RWPE2 (cell line): Measurements from ENCODE around the gene LRRC27.
"Not testable (repeated sequence)": the region's sequence is repeated elsewhere in the genome, so short reads cannot be mapped to it uniquely, and the experiment has no call there.

ENCODE experiments used
- ATAC-seq: fragments of 200-7000 bp; cut with Tn5 transposase; 3 replicates; pipeline ENCODE4 v1.9.1; 2021; ENCODE audit warnings: low read depth
- DNase-seq: peaks from one replicate; pipeline ENCODE4 v3.0.0-alpha.2; 2020; ENCODE audit warnings: low spot score
- H3K27ac ChIP-seq: fragments of 450-650 bp; 2 replicates; pipeline ENCODE4 v1.5.1; 2017; ENCODE audit warnings: mild to moderate bottlenecking; ENCODE audit not compliant: poor library complexity, severe bottlenecking
- H3K27me3 ChIP-seq: fragments of 250-450 bp; sonication (Bioruptor Pico); 2 replicates; pipeline ENCODE4 v1.5.1; 2021; ENCODE audit warnings: mild to moderate bottlenecking, moderate library complexity; ENCODE audit not compliant: insufficient read depth, poor library complexity, severe bottlenecking
- H3K36me3 ChIP-seq: fragments of 250-450 bp; sonication (Bioruptor Pico); 2 replicates; pipeline ENCODE4 v1.5.1; 2020; ENCODE audit warnings: low read depth, mild to moderate bottlenecking, moderate library complexity
- H3K4me1 ChIP-seq: fragments of 250-450 bp; sonication (Bioruptor Pico); 2 replicates; pipeline ENCODE4 v1.5.1; 2021; ENCODE audit warnings: mild to moderate bottlenecking, moderate library complexity; ENCODE audit not compliant: insufficient read depth, poor library complexity, severe bottlenecking
- H3K4me3 ChIP-seq: fragments of 250-450 bp; sonication (Bioruptor Pico); 2 replicates; pipeline ENCODE4 v1.5.1; 2021; ENCODE audit warnings: mild to moderate bottlenecking, moderate library complexity; ENCODE audit not compliant: severe bottlenecking
- H3K9me3 ChIP-seq: fragments of 250-450 bp; sonication (Bioruptor Pico); 2 replicates; pipeline ENCODE4 v1.5.1; 2021; ENCODE audit warnings: mild to moderate bottlenecking, moderate library complexity; ENCODE audit not compliant: severe bottlenecking
- CTCF ChIP-seq: fragments of 450-650 bp; IDR thresholded peaks from one replicate; pipeline ENCODE4 v1.5.1; 2017; ENCODE audit warnings: mild to moderate bottlenecking, moderate library complexity; ENCODE audit not compliant: poor library complexity, severe bottlenecking

Gene LRRC27

GRCh38 chr10:132386419-132386831 lies 54.4 kb downstream of the LRRC27 start:
- DNase-seq (peak; percentile 52), ATAC-seq (no peak)
- TF ChIP-seq CTCF = no peak
- Histone ChIP-seq H3K4me3 (no peak overlapping the region), H3K27me3 (no peaks in the 10 kb centered on the region), H3K9me3 (no peaks in the 10 kb centered on the region), H3K36me3 (no peaks in the 10 kb centered on the region), H3K4me1 (no peaks in the 10 kb centered on the region), H3K27ac (no peak overlapping the region)

- H3K27me3 ChIP-seq, ATAC-seq, H3K27ac ChIP-seq, H3K4me3 ChIP-seq, H3K36me3 ChIP-seq, H3K4me1 ChIP-seq, H3K9me3 ChIP-seq: not testable (repeated sequence)
- peak; percentile 26 for DNase-seq
Measured at GRCh38 chr10:132386896-132387295, 54.9 kb downstream of the LRRC27 start.

GRCh38 chr10:132387764-132388210 lies 55.8 kb downstream of the LRRC27 start:
- Histone ChIP-seq H3K4me1 (no peaks in the 10 kb centered on the region), H3K4me3 (no peak overlapping the region), H3K36me3 (no peaks in the 10 kb centered on the region), H3K27ac (no peak overlapping the region), H3K27me3 (no peaks in the 10 kb centered on the region), H3K9me3 (no peaks in the 10 kb centered on the region)
- ATAC-seq = 0 out of 3 replicates have a peak, but pooled peaks have one; percentile 26
- DNase-seq = peak; percentile 38
- TF ChIP-seq CTCF = peak; percentile 28

- H3K27ac ChIP-seq = no peak overlapping the region
- TF ChIP-seq CTCF = no peak
- H3K4me3 ChIP-seq = no peak overlapping the region
- DNase-seq = peak; percentile 64
- H3K36me3 ChIP-seq = no peaks in the 10 kb centered on the region
- ATAC-seq = peak; percentile 19; the same call in 1 of the 3 replicates
- no peaks in the 10 kb centered on the region for H3K9me3 ChIP-seq
- H3K4me1 ChIP-seq = no peaks in the 10 kb centered on the region
- no peaks in the 10 kb centered on the region for H3K27me3 ChIP-seq
Measured at GRCh38 chr10:132388891-132389432, 57.0 kb downstream of the LRRC27 start.

- ATAC-seq (peak; percentile 10; the same call in 1 of the 3 replicates), DNase-seq (peak; percentile 63)
- H3K4me3 ChIP-seq = no peak overlapping the region
- TF ChIP-seq CTCF = no peak
- H3K36me3 ChIP-seq = no peaks in the 10 kb centered on the region
- no peaks in the 10 kb centered on the region for H3K4me1 ChIP-seq
- H3K27ac ChIP-seq = no peak overlapping the region
- no peaks in the 10 kb centered on the region for H3K9me3 ChIP-seq
- H3K27me3 ChIP-seq = no peaks in the 10 kb centered on the region
Measured at GRCh38 chr10:132389433-132390169, 57.6 kb downstream of the LRRC27 start.
